ENCODE data around the gene NRXN3. TPM values are rescaled to one million over a fixed set of nuclear protein-coding genes. Genes with fewer than 3 reads are reported as not detected.
A peak's percentile ranks its signal among the peaks of the same experiment; 100 is the strongest.

NRXN3 gene
- total and polyA plus RNA-seq, 2 experiments from 2014 or later, result 5.7 to 7.1 TPM

- 35% methylated on average over 3 of the region's 3 CpGs for WGBS (ENCODE audit: low lambda C conversion rate, missing lambda C conversion rate)
- H3K4me3 ChIP-seq, result no peak overlapping the region
- no peaks in the 10 kb centered on the region for H3K27me3 ChIP-seq
- peak overlapping the region; percentile 37 for H3K4me2 ChIP-seq
- DNase-seq (ENCODE audit: low spot score), result no peak
- TF ChIP-seq EZH2phosphoT487 (IDR thresholded peaks at IDR 0.05; ENCODE audit: low read depth, severe bottlenecking, unreplicated experiment) (no peak), CTCF (IDR thresholded peaks at IDR 0.05; ENCODE audit: poor library complexity) (no peak), EZH2 (IDR thresholded peaks at IDR 0.05; ENCODE audit: borderline replicate concordance) (no peak)
- no peaks in the 10 kb centered on the region for H3K79me2 ChIP-seq
- H4K20me1 ChIP-seq (ENCODE audit: insufficient read depth, poor library complexity, severe bottlenecking), result no peaks in the 10 kb centered on the region
- H3K27ac ChIP-seq, result no peak overlapping the region
- H3K9me3 ChIP-seq (ENCODE audit: low read depth), result no peaks in the 10 kb centered on the region
- H3K4me1 ChIP-seq (ENCODE audit: insufficient read depth), result no peaks in the 10 kb centered on the region
- H3K9me2 ChIP-seq (replicated peaks; ENCODE audit: insufficient read depth), result no peaks in the 10 kb centered on the region
- no peaks in the 10 kb centered on the region for H3K36me3 ChIP-seq (replicated peaks; ENCODE audit: insufficient read depth, low read depth)
- H2AFZ ChIP-seq, result no peak overlapping the region
Measured at GRCh38 chr14:79502136-79502750, 1332.1 kb downstream of the NRXN3 start.

- Histone ChIP-seq H3K27me3 (no peaks in the 10 kb centered on the region), H3K4me1 (ENCODE audit: insufficient read depth) (no peaks in the 10 kb centered on the region), H3K4me3 (no peak overlapping the region), H3K4me2 (peak overlapping the region; percentile 37), H3K9me3 (ENCODE audit: low read depth) (no peaks in the 10 kb centered on the region), H3K79me2 (no peaks in the 10 kb centered on the region), H4K20me1 (ENCODE audit: insufficient read depth, poor library complexity, severe bottlenecking) (no peaks in the 10 kb centered on the region), H3K27ac (no peak overlapping the region), H3K9me2 (replicated peaks; ENCODE audit: insufficient read depth) (no peaks in the 10 kb centered on the region), H3K36me3 (replicated peaks; ENCODE audit: insufficient read depth, low read depth) (no peaks in the 10 kb centered on the region), H2AFZ (no peak overlapping the region)
- no peak for DNase-seq (ENCODE audit: low spot score)
- TF ChIP-seq CTCF (IDR thresholded peaks at IDR 0.05; ENCODE audit: poor library complexity) (no peak), EZH2phosphoT487 (IDR thresholded peaks at IDR 0.05; ENCODE audit: low read depth, severe bottlenecking, unreplicated experiment) (no peak), EZH2 (IDR thresholded peaks at IDR 0.05; ENCODE audit: borderline replicate concordance) (no peak)
- WGBS (ENCODE audit: low lambda C conversion rate, missing lambda C conversion rate), result 68% methylated on average over 1 of the region's 1 CpG
Measured at GRCh38 chr14:79502751-79503148, 1332.6 kb downstream of the NRXN3 start.

GRCh38 chr14:79510659-79511058 is 1340.5 kb downstream of the NRXN3 start:
- no peaks in the 10 kb centered on the region for H3K9me3 ChIP-seq (ENCODE audit: low read depth)
- H3K27ac ChIP-seq, result no peak overlapping the region
- no peaks in the 10 kb centered on the region for H3K36me3 ChIP-seq (replicated peaks; ENCODE audit: insufficient read depth, low read depth)
- H3K4me3 ChIP-seq, result no peak overlapping the region
- H3K79me2 ChIP-seq, result no peaks in the 10 kb centered on the region
- no peaks in the 10 kb centered on the region for H3K4me1 ChIP-seq (ENCODE audit: insufficient read depth)
- WGBS (ENCODE audit: low lambda C conversion rate, missing lambda C conversion rate), result 54% methylated on average over 3 of the region's 3 CpGs
- no peaks in the 10 kb centered on the region for H3K27me3 ChIP-seq
- no peaks in the 10 kb centered on the region for H4K20me1 ChIP-seq (ENCODE audit: insufficient read depth, poor library complexity, severe bottlenecking)
- no peak overlapping the region for H3K4me2 ChIP-seq
- DNase-seq (ENCODE audit: low spot score), result no peak
- TF ChIP-seq CTCF (IDR thresholded peaks at IDR 0.05; ENCODE audit: poor library complexity), result no peak
- no peak for TF ChIP-seq EZH2 (IDR thresholded peaks at IDR 0.05; ENCODE audit: borderline replicate concordance)
- no peak for TF ChIP-seq EZH2phosphoT487 (IDR thresholded peaks at IDR 0.05; ENCODE audit: low read depth, severe bottlenecking, unreplicated experiment)
- no peak overlapping the region for H2AFZ ChIP-seq
- no peaks in the 10 kb centered on the region for H3K9me2 ChIP-seq (replicated peaks; ENCODE audit: insufficient read depth)
